ENCODE measurements around the gene RNF14.
"Not testable (repeated sequence)": the region's sequence is repeated elsewhere in the genome, so short reads cannot be mapped to it uniquely, and the experiment has no call there.

RNF14 gene

DNA sequence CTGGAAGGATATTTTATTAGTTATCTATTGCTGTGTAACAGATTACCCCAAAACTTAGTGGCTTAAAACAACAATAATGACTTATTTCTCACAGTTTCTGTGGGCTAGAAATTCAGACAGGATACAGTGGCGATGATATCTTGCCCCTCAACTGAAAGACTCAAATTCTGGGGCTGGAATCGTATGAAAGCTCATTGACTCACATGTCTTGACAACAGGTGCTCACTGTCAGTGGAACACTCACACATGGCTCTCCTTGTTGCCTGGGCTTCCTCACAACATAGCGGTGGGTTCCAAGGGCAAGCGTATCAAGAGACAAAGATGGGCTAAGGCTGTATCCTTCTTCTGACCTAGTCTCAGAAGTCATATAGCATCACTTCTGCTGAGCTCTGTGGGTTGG is 47.7 kb downstream of the RNF14 start:
- DNase-seq: no peak

DNA sequence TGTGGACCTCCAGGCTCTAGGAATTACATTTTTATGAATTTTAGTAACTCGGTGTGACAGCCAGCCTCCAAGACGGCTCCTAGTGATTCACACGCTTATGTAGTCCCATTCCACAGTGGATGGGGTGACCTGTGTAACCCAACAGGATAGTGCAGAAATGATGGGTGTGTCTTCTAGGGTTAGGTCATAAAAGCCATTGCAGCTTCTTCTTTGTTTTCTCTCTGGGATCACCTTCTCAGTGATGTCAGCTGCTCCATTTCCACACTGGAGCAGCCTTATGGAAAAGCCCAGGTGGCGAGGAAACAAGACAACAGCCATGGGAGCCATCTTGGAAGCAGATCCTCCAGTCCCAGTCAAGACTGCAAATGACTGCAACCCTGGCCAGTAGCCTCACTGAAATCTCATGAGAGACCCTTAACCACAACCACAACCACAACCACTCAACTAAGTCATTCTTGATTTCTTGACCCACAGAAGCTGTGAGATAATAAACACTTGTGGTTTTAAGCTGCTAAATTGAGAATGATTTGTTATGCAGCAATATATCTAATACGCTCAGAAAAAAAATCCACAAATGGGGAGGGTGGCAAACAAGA is 49.0 kb downstream of the RNF14 start:
- DNase-seq: no peak

DNA sequence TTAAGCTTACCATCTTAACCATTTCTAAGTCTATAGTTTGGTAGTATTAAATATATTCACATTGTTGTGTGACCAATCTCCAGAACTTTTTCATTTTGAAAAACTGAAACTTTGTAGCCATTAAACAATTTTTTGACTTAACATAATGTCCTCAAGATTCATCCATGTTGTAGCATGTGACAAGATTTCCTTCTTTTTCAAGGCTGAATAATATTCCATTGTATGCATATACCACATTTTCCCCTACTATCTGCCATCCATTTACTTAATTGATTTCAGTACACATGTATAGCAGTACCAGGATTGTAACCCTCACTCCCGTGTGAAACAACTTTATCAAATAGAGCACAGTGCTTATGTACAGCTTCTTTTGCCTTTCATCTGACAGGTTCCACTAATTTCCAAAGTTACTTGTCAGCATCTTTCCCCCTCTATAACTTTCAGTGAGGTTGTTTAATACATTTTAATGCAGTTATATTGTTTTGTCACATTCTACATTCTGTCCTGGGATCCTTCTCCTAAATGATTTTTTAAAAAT is 51.3 kb downstream of the RNF14 start:
- no peak for DNase-seq

DNA sequence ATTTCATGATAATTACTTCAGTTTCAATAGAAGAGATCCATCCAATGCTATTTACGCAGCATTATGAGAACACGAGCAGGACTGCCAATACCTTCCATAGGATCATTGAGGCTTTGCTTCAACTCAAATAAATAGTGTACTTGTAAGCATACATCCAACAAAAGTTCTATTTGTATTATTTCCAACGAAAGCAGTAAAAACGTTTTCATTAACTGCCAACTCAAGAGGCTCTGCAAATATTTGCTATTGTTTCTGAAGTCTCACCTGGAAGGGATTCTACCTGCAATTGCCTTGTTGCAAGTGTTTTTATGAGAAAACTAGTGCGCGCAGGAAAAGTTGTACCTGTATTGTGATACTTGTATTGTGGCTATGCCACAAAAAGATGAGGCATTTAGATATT is 54.9 kb downstream of the RNF14 start:
- DNase-seq: no peak

DNA sequence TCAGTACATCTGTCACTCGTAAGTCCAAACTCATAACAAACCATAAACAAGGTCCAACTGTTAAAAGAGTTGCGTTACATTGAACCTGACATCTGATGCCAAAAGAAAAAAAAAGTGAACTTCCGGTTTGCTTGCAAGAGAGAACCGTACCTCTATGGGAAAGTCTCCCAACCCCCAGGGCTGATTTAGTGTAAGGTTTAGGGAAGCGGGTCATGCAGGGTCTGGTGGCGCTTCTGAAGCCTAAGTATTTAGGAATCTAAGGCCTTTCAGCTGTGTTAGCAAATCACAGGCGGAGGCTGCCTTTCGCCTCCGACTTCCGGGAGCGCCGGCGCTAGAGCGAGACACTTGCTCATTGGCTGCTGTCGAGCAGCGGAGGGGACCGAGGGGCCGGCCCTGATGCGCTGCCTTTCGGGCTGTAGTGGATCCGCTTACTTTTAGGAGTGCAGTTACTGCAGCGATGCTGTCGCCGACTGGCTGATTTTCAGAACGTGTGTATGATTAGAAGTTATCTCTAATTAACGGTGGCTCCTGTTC is 55.9 kb downstream of the RNF14 start:
- DNase-seq: peak; percentile 93

DNA sequence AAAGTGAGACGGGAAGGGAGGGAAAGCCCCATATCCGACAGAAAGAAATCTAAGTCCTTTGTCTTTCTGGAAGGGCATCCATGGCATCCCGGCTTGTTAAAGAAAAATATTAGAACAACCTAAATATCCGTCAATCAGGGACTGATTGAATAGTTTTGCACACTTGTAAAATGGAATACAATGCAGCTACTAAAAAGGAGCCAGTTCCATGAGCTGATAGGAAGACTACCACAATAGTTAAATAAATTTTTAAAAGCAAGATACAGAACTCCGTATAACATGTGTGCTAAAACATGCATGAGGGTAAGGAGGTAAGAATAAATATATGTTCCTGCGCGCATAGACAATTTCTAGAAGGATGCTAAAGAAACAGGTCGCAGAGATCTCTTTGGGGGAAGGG is 56.7 kb downstream of the RNF14 start:
- DNase-seq: no peak

DNA sequence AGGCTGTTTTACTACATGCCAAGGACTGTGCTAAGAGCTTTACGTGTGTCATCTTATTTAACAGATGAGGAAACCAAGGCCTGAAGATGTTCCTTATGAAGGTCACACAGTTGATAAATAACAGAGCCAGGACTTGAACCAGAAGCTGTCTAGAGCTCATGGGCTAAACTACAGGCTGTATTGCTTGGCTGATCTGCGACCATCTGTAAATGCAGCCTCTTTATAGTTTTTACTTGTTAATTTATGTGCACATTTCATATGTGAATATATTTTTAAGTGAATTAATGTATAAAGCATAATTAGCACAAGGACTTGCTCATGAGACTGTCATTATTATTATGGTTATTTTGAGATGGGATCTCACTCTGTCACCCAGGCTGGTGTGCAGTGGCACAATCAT is 63.2 kb downstream of the RNF14 start:
- DNase-seq: no peak

DNA sequence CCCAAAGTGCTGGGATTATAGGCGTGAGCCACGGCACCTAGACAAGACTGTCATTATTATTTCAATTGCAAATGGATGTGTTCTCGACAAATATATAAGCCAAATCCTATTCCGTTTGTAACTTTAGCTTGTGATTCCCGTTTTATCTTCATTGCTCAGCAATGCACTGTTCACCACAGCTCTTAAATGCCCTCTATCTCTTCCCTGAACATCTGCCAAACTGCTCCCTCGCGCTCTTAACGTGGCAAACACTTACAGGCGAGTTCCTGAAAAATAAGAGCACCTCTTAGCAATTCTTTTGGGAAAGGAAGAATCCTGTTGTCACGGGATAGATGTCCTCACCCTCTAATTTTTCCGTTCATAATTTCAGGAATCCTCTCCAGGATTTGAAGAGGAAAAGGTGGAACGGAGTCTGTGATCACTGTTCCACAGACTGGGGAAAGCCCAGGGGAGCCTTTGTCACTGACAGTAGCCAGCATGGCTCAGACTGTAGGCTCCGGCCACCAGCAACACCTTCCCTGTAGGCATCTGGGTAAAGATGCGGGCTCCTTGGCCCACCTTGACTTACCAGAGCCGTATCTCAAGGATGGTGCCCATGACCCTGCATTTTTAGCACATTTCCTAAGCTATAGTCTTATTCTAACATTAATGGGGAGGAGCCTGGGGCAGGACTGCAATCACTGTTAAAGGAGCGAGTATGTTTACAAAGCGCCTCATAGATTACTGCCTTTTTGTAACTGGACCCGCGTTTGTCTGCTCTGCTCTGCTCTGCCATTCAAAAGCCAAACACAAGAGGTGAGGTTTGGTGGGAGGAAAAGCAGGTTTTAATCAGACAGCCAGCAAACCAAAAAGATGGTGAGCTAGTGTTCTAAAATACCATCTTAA is 64.1 kb downstream of the RNF14 start:
- DNase-seq: no peak

DNA sequence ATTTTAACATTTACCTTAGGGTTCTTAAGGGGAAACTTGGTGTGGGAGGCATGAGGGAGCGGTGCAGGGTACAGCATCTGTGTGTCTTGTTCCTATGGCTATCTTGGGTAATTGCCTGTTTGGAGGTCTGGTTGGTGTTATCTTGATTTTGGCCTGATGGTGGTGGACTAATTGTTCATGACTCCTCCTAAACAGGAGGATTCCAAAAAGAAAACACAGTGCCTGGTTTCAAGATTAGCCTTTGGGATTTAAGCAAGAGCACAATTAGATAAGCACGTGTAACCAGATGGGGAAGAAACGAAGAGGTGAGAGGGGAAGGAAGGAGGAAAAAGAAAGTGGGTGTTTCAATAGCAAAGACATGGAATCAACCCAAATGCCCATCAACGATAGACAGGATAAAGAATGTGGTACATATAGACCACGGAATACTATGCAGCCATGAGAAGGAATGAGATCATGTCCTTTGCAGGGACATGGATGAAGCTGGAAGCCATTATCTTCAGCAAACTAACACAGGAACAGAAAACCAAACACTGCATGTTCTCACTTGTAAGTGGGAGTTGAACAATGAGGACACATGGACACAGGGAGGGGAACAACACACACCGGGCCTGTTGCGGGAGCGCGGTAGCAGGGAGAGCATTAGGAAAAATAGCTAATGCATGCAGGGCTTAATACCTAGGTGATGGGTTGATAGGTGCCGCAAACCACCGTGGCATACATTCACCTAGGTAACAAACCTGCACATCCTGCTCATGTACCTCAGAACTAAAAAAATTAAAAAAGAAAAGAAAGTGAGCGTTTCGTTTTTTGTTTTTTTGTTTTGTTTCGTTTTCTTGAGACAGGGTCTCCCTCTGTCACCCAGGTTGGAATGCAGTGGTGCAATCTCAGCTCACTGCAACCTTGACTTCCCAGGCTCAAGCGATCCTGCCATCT is 65.0 kb downstream of the RNF14 start:
- DNase-seq: not testable (repeated sequence)

DNA sequence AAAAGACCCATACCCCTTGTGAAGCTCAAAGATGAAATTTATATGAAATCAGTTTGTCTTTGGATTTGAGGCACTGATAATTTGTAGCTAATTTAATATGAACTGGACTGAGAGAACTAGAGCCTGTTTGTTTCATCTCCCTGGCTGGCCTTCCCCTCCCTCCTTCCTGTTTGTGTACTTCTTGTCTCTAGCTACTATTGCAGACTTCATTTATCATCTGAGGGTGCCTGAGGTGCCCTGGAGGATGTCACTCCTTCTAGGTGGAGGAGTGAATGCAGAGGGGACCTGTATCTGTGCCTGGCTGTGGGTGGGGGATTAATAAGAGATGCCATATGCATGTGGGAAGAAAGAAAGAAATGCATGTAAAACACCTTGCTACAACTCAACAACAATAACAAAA is 66.1 kb downstream of the RNF14 start:
- DNase-seq: no peak

DNA sequence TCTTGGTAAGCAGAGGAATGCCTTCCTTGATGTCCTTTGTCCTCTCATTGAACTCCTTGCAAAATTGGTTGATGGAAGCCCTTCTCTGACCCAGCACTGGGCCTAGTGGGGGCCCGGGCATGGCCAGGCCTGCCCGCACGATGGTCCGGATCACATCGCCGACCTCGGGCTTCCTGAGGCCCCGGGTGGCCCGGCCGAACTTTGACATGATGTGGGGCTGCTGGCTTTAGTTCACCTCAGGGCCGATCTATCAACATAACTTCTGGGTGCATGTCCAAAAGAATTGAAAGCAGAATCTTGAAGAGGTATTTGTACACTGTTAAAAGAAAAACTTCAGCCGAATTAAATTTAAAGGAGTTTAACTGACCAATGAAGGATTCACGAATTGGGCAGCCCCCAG is 68.0 kb downstream of the RNF14 start:
- DNase-seq: no peak

DNA sequence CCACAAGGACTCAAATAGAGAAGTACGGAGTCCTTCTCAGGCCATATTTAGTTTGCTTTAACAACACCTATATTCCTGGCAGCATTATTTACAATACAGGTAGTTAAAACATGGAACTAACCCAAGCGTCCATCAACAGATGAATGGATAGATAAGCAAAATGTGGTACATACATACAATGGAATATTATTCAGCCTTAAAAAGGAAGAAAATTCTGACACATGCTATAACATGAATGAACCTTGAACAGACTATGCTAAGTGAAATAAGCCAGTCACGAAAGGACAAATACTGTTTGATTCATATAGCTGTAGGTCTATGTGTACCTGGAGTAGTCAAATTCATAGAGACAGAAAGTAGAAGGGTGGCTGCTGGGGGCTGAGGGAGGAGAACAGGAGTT is 68.7 kb downstream of the RNF14 start:
- DNase-seq: not testable (repeated sequence)

DNA sequence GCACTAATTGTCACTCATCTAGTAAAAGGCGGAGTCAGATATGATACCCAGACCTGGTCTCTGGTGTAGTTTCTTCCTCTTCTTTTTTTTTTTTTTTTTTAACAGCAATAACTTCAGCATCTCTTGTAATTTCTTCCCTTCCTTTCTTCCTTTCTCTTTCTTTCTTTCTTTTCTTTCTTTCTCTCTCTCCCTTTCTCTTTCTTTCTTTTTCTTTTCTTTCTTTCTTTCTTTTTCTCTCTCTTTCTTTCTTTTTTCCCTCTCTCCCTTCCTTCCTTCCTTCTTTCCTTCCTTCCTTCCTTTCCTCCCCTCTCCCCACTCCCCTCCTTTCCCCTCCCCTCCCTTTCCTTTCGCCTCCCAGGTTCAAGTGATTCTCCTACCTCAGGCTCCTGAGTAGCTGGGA is 69.8 kb downstream of the RNF14 start:
- DNase-seq: no peak

Measured in SHP77 treated with DMSO at 0.1 percent for 48 hours (cell line).